Middle frontal gyrus (tissue), 1 donor: Measurements from ENCODE around the gene ZNF213.

Experiments used
- DNase-seq: peaks from one replicate; pipeline ENCODE4 v3.0.0-alpha.2; 2015; ENCODE audit warnings: low spot score; ENCODE audit errors: extremely low spot score

The ZNF213 gene

DNA sequence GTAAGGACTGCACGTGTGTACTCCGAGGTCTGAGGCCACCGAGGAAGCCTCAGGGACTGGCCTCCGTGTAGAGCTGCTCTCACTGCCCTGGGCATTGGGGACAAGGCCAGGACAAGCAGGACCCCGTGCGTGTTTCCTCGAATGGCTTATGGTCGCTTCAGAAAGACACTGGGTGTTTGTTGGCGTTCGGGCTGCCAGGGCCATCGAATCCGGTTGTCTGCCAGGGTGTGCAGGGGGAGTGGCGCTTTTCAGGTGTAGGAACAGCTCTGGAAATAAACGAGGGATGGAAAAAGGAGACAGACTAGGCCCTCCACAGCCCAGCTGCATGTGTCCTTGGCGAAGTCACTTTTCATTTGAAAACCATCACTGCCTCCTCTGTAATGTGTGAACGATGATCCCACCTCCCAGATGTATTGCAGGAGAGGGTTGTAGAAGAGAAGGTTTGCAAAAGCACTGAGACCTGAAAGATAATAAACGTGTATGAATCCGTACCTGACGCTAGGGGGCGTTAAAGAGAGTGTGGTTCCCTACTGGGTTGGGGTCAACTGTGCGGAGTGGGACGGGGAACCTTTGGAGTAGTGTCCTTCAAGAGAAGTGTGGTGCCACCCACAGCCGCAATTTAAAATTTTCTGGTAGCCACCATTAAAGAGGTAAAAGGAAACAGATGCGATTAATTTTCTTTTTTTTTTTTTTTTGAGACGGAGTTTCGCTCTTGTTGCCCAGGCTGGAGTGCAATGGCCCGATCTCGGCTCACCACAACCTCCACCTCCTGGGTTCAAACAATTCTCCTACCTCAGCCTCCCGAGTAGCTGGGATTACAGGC lies 33.6 kb upstream of the ZNF213 start:
- DNase-seq = no peak

DNA sequence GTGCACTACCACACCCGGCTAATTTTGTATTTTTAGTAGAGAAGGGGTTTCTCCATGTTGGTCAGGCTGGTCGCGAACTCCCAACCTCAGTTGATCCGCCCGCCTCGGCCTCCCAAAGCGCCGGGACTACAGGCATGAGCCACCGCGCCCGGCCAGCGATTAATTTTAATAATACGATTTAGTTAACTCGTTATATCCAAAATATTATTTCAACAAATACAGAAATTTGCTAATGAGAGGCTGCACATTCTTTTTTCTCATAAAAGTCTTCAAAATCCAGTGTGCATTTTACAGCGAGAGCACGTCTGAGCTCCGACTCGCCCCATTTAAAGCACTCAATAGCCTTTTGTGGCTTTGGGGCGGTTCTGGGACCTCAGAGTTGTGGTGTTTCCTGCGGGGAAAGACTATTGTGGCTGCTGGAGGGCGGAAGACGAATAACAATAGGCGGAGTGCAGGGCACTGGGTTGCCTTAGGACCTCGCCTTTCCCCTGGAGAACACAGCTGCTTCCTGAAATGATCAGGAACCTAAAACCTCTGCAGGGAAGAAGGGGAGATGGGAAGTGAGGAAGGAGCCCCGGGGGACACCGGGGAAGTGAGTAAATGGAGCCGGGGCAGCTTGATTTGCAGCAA lies 32.9 kb upstream of the ZNF213 start:
- DNase-seq = no peak

DNA sequence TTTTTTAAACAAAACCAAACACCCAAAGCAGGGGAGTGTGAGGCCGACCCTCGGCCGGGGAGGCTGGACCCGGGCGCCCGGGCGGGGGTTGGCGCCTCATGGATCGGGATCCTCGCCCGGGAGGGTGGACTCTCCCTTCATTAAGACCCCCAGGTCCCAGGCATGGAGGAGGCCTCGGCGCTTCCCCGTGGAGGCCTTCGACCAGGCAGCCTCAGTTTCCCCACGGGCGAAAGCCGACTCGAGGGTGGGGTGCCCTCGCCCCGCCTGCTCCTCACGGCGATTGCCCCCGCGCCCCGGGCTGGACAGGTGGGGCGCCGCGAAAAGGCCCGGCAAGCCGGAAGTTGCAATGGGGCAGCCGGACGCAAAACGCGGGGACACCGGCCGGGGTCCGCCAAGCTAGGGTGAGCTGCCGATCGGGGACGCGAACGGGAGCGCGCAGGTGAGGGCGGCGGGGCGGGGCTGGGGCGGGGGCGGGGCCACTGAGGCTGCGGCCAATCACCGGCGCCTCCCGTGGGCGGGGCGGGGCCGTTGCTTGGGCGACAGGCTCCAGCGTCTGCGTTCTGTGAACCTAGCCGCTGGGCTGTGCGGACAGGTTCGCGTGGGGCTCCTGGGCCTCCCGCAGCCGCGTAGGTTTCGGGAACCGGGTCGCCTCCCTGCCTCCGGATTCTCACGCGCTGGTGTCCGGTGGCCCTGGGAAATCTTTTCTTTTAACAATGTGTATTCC lies 28.5 kb upstream of the ZNF213 start:
- DNase-seq = peak; percentile 79

DNA sequence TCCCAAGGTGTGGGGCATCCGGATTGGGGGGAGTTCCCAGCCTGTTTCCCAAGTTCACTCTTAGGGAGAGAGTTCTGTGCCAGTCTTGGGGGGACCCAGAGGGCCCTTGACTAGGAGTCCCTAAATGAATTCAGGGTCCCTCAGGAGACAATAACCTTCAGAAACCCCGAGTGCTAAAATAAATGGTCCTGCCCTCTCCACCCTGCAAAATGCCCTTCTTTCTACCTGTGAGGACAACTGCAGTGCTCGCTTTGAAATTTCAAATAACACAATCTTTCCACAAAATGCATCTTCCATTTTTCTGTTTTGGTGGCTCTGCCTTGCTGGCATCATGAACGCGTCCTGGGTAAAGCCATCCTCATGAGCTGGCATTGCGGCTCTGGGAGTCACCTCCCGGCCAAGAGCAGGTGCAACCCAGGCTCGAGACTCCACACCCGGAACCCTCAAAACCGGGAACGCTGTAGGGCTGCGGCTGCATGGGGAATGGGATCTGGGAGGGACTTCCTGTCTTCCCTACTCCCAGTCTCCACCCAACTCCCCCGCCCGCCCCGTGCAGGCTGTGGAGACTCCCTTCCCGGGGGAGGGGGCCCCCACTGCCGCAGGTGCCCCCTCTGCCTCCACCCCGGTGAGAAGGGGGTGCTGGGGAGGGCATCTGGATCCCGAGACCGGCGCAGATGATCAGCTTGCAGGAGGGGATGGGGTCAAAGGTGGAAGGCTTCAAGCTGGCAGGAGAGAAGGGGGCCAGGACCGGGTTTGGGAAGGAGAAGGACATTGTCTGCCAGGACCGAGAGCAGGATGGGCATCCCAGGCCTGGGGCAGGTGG lies 22.6 kb upstream of the ZNF213 start, which contains the start of gene ZNF205:
ZNF205 (plus strand) TSS at position 529 of the 823 bp plus-strand sequence. CDS start 845 bp downstream, outside the sequence.
- peak; percentile 18 for DNase-seq

DNA sequence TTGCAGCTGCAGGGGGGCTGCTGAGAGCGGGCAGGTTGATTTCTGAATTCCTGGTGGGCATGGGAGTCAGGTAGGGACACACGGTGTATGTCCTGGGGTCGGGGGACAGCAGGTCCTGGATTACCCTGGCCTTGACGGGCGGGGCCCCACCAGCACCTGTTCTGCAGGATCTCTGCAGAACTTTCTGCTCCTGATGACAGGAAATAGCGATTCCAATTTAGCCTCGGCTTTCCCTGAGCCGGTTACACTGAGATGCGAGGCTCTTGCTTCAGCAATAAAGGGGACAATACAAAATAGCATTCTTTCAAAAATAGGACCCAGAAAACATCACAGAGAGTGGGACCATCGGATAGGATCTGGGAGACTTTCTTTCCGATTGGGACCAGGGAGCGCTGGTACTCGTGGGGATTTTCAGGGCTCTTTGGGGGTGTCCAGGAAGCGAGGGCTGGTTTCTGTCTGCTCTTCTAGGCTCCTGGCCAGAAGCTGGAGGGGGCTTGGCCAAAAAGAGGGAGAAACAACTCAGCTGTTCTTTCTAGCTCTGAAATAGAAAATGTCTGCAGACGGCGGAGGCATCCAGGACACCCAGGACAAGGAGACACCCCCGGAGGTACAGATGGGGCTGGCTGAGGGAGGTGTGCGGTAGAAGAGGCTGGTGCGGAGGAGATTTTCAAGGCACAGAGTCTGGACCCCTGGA lies 21.8 kb upstream of the ZNF213 start:
- no peak for DNase-seq

DNA sequence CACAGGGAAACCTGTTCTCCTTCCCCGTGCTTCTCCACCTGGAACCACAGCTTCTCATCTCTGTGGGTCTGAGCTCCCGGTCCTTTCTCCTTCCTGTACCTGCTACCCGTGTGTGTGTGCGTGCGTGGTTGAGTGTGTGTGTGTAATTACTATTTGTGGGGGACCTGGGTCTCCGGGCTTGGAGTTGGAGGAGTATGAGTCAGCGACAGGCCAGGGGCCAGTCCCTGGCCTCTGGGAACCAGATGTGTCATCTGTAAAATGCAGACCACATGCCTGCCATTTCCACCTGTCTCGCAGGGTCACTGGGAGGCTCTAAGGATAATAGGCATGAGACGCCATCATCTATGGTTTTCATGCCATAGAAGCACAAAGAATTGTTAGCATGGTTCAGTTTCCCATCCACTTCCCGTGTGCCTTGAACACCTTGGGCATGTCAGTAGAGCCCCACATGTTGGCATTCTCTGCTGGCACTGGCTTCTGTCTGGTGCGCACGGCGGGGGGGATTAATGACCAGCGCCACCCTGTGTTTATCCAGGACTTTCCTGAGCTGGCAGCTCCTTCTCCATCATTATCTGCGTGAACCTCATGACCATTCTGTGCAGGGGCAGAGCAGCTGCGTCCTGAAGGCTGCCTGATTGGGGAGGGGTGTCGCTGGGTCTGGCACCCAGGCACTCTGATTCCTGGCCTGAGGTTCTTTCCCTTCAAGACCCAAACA lies 20.9 kb upstream of the ZNF213 start:
- no peak for DNase-seq

DNA sequence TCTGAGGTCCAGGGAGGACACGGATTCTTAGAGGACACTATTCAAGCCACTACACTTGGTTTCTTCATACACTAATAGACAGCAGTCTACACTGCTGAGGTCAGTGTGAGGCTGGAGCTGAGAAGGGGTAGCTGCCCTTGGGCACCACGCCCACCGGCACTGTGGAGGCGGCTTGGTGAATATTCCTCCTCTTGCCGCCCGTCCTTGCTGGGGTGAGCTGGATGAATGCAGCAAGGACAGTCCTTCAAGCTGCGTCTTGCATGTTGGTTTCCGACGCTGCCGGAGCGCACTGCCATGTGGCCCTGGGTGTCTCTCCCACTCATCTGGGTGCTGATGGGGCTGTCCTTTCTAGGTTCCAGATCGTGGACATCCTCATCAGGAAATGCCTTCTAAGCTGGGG lies 19.8 kb upstream of the ZNF213 start:
- no peak for DNase-seq

DNA sequence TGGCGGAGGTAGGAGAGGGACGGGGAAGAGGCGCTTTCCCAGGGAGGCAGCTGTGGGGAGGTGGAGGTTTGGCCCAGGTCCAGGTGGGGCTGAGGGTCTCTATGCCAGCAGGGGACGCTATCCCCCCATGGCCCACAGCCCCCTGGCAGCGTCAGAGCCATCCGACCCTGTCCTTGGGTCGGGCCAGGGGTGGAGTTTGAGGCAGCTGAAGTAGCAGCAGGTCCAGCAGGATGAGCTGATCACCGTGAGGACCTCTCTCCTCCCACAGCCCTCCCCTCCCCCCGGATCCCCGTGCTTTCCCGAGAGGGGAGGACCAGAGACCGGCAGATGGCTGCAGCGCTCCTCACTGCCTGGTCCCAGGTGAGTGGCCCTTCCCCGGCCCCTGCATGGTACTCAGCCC lies 19.3 kb upstream of the ZNF213 start:
- no peak for DNase-seq

DNA sequence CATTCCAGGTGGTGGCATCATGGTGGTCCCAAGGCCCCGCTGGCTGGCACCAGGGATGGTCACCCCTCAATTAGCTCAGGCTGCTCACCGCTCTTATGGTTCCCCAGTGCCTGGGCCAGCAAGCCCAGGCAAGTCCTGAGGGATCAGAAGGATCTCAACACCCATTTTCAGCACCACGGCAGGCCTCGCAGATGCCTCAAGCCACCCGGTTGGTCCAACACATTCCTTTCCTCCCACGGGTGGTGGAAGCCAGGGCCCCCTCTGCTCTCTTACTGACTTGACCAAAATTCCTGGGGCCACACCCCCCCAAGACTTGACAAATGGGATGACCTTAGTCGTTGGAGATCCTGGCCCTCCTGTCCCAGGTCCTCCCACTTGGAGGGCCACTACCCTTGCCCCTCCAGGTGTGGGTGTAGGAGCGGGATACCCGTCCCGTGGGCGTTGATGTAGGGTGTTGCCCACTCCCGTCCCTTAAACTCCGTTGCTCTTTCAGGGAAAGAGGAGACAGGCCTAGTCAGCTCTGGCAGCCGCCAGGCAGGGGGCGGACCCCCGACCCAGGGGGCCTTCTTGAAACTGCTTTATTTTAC lies 16.5 kb upstream of the ZNF213 start:
- no peak for DNase-seq

DNA sequence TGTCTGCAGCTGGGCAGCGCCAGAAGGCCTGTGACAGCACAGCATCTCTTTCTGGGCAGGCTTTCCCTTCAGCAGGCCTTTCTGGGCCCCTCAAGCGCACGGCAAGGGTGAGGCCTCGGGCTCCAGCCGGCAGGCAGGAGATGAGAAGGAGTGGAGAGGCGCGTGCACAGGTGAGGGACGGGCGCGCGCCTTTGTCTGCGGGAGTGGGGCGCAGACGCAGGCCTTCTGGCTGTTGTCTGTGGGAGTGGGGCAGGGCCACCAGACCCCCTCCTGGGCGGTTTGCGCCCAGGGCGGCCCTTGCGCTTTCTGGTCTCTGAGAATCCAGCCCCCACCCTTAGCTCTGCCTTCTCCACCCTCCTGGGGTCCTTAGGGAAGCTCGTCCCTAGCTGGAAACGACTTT lies 16.0 kb upstream of the ZNF213 start:
- no peak for DNase-seq

DNA sequence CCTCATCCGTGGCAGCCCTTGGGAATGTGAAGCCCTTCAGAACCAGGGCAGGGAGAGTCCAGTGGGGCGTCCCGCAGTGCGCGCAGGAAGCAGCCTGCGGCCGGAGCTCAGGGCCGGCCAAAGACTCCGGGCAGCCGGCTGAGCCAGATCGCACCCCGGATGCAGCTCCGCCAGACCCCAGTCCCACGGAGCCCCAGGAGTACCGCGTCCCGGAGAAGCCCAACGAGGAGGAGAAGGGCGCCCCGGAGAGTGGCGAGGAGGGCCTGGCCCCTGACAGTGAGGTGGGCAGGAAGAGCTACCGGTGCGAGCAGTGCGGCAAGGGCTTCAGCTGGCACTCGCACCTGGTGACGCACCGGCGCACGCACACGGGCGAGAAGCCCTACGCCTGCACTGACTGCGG lies 15.5 kb upstream of the ZNF213 start:
- no peak for DNase-seq

DNA sequence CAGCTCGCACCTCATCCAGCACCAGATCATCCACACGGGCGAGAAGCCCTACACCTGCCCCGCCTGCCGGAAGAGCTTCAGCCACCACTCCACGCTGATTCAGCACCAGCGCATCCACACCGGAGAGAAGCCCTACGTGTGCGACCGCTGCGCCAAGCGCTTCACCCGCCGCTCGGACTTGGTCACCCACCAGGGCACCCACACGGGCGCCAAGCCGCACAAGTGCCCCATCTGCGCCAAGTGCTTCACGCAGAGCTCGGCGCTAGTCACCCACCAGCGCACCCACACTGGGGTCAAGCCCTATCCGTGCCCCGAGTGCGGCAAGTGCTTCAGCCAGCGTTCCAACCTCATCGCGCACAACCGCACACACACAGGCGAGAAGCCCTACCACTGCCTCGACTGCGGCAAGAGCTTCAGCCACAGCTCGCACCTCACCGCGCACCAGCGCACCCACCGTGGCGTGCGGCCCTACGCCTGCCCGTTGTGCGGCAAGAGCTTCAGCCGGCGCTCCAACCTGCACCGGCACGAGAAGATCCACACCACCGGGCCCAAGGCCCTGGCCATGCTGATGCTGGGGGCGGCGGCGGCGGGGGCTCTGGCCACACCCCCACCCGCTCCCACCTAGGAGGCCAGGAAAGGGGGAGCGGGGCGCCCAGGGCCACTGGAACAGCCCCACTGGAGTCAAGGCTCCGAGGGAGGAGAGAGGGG lies 15.0 kb upstream of the ZNF213 start:
- DNase-seq = no peak

DNA sequence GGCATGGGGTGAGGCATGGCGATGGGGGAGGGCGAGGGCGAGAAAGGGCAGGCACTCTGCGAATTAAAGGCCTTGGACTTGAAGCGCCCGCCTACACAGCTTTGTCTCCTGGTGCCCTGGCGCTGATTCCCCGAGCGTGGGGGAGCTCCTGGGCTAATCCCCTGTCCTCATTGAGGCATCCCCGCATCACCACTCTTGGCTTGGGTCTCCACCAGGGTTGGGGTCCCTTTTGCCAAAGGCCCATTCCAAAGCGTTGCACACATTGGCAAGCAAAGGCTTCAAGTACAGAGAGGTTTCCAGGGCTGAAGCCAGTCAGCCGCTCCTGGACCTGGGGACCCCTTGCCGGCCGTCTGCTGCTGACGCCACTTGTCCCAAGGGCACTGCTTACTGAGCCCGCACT lies 14.4 kb upstream of the ZNF213 start:
- no peak for DNase-seq

DNA sequence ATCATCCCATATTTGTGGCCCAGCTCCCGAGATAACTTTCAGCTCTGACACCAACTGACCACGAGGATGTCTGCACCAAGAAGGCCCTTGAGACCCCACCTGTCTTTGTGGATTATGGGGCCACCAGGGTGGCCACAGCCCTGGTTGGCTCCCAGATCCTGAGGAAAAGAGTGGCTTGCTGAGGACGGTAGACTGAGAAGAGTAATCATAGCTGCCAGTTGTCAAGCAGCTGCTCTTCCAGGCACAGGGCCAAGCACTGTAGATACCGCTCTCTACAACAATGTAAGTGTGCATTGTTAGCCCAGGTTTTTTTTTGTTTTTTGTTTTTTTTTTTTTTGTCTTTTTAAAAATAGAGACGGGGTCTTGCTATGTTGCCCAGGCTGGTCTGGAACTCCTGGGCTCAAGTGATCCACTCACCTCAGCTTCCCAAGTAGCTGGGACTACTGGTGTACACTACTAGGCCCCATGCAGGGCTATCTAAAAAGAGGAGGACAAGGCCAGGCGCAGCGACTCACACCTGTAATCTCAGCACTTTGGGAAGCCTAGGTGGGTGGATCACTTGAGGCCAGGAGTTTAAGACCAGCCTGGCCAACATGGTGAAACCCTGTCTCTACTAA lies 12.9 kb upstream of the ZNF213 start:
- DNase-seq = no peak

DNA sequence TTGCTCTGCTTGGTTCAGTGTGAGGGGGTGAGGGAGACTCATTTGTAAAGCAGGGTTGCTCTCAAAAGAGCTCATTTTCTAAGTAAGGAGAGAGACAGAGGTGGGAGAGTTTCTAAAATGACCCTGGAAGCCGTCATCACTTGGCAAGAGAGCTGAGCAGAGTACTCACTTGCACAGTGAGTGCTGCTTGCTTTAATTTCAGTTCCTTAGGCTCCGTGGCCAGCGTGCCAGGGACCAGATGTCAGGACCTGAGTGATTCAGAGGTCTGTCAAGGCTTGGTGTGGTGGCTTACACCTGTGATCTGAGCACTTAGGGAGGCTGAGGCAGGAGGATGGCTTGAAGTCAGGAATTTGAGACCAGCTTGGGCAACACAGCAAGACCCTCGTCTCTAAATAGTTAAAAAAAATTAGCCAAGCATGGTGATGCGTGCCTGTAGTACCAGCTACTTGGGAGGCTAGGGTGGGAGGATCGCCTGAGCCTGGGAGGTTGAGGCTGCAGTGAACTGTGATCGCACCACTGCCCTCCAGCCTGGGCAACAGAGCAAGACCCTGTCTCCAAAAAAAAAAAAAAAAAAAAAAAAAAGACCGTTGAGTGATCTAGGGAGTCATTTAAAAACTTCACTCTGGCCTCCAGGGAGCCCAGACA lies 11.8 kb upstream of the ZNF213 start:
- no peak for DNase-seq

DNA sequence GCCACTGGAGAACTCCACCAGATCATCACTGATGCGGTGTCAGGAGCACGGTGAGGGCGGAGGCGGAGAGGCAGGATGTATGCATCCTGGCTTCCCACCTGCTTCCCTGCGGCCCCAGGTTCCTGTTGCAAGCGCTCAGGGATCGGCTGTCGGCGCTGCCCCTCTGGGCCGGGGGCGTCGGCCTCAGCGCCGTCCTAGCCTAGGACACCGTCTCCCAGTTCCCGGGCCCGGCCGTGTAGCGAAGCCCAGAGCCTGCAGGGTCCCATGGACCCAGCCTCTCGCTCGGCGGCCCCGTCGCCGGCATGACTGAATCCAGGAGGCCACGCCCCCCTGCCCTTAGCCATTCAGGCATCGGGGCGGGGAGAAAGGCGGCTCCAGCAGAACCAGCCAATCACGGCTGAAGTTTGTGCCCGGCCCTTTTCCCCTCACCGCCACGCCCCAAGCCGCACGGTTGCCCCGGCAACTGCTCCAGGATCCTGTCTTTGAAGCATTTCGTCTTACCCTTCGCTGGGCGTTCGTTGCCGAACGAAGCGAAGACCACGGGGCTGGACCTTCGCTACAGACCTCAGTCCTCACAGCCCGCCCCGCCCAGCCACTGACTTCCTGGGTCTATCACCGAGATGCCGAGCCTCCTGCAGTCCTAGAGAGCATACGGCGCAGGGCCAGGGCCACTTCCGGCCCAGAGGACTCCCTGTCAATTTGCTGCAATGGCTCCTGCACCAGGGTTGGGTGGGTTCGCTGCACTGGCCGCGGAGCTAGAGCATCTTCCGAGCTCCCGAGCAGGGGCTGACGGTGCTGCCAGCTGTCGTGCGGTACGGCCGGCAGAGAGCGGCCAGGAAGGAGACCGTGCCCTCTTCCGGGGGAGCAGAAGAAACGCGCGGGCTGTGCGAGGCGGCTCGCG lies 10.6 kb upstream of the ZNF213 start:
- DNase-seq = peak; percentile 93

DNA sequence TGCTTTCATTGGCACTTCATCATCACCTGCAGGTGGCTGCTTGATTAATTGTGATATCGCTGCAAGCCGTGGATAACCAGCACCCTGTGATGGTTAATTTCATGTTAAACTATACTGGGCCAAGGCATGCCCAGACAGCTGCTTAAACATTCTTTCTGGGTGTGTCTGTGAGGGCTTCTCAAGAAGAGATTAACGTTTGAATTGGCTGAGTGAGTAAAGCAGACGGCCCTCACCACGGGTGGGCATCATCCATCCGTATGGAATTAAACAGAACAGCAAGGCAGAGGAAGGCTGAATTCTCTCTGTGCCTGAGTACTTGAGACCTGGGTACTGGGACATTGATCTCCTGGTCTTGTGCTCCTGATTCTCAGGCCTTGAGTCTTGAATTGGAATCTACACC lies 7.1 kb upstream of the ZNF213 start:
- DNase-seq = no peak
